Loucy (cell line): ENCODE measurements around the gene ZNF326.
A peak's percentile ranks its signal among the peaks of the same experiment; 100 is the strongest.

Experiments used
- H2AFZ ChIP-seq: fragments of 200-600 bp; sonication (generic); 2 replicates; pipeline ENCODE4 v1.6.0; 2016; ENCODE audit warnings: antibody characterized with exemption, mild to moderate bottlenecking, low read length, moderate library complexity
- H3F3A ChIP-seq: fragments of 200-600 bp; 2 replicates; pipeline ENCODE4 v1.6.0; 2016; ENCODE audit warnings: antibody characterized with exemption, low read depth, mild to moderate bottlenecking
- H3K27me3 ChIP-seq: fragments of 200-600 bp; sonication (generic); 2 replicates; pipeline ENCODE4 v1.6.1; 2014; ENCODE audit warnings: low read length, mild to moderate bottlenecking; ENCODE audit not compliant: insufficient read depth, poor library complexity, severe bottlenecking
- H3K36me3 ChIP-seq: fragments of 200-600 bp; sonication (generic); 2 replicates; pipeline ENCODE4 v1.6.1; 2016; ENCODE audit warnings: low read length; ENCODE audit not compliant: insufficient read depth
- H3K4me1 ChIP-seq: fragments of 200-600 bp; sonication (generic); 2 replicates; pipeline ENCODE4 v1.5.1; 2014; ENCODE audit warnings: low read length, mild to moderate bottlenecking; ENCODE audit not compliant: insufficient read depth, poor library complexity, severe bottlenecking
- H3K4me2 ChIP-seq: fragments of 200-600 bp; sonication (generic); 2 replicates; pipeline ENCODE4 v1.6.0; 2014; ENCODE audit warnings: antibody characterized with exemption, low read length, low read depth, mild to moderate bottlenecking; ENCODE audit not compliant: poor library complexity, severe bottlenecking
- H3K4me3 ChIP-seq: fragments of 200-600 bp; sonication (generic); 2 replicates; pipeline ENCODE4 v1.5.1; 2014; ENCODE audit warnings: low read length, mild to moderate bottlenecking, mixed read lengths; ENCODE audit not compliant: poor library complexity, severe bottlenecking
- H3K79me2 ChIP-seq: fragments of 200-600 bp; sonication (generic); 2 replicates; pipeline ENCODE4 v1.6.1; 2014; ENCODE audit warnings: low read length; ENCODE audit not compliant: insufficient read depth
- H3K9ac ChIP-seq: fragments of 200-600 bp; sonication (generic); 2 replicates; pipeline ENCODE4 v1.6.0; 2014; ENCODE audit warnings: mild to moderate bottlenecking, low read depth, low read length, moderate library complexity; ENCODE audit not compliant: poor library complexity, severe bottlenecking
- H3K9me2 ChIP-seq: fragments of 200-600 bp; sonication (generic); replicated peaks from 2 replicates; pipeline ENCODE4 v1.6.1; 2016; ENCODE audit warnings: low read depth, low read length, mixed read lengths
- H3K9me3 ChIP-seq: fragments of 200-600 bp; sonication (generic); 2 replicates; pipeline ENCODE4 v1.6.1; 2014; ENCODE audit warnings: mild to moderate bottlenecking, antibody characterized with exemption, low read length, low read depth; ENCODE audit not compliant: insufficient read depth
- H4K20me1 ChIP-seq: fragments of 200-600 bp; sonication (generic); 2 replicates; pipeline ENCODE4 v1.6.0; 2014; ENCODE audit warnings: antibody characterized with exemption, low read length, mild to moderate bottlenecking; ENCODE audit not compliant: insufficient read depth, poor library complexity, severe bottlenecking
- CTCF ChIP-seq: fragments of 200-600 bp; sonication (generic); conservative IDR thresholded peaks from 2 replicates; pipeline ENCODE4 v1.5.1; 2014; ENCODE audit warnings: mild to moderate bottlenecking, antibody characterized with exemption, low read length
- EZH2phosphoT487 ChIP-seq: fragments of 200-600 bp; IDR thresholded peaks from 2 replicates; pipeline ENCODE4 v1.6.1; 2018; ENCODE audit warnings: antibody characterized with exemption, mild to moderate bottlenecking, moderate library complexity, borderline replicate concordance

ZNF326 gene

DNA sequence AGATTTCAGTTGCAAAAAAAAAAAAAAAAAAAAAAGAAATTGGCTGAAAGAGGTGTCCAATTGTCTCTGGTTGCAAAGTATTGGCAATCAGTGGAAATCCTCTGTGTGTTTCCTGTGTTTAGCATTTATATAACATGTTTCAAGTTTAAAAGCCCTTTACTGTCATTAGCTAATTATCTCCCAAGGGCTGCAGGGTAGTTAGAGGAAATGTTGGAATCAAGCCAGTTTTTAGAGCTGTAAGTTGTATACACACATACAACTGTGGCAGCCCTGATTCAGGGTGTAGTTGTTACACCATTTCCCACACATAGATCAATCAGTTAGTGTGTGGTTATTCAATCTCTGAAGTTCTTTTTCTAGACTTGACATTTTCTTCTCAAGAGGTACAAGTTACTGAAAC is 8.9 kb upstream of the ZNF326 start:
- Histone ChIP-seq H3K4me1 (peaks cover 6% of the 10 kb centered on the region), H3K9ac (no peak overlapping the region), H3K27me3 (no peaks in the 10 kb centered on the region), H4K20me1 (no peaks in the 10 kb centered on the region), H3K4me2 (no peak overlapping the region), H3K36me3 (no peaks in the 10 kb centered on the region), H3K79me2 (no peaks in the 10 kb centered on the region), H3K9me3 (no peaks in the 10 kb centered on the region), H3K9me2 (no peaks in the 10 kb centered on the region), H3K4me3 (no peak overlapping the region), H3F3A (no peaks in the 10 kb centered on the region), H2AFZ (no peak overlapping the region)
- TF ChIP-seq CTCF (no peak), EZH2phosphoT487 (no peak)

DNA sequence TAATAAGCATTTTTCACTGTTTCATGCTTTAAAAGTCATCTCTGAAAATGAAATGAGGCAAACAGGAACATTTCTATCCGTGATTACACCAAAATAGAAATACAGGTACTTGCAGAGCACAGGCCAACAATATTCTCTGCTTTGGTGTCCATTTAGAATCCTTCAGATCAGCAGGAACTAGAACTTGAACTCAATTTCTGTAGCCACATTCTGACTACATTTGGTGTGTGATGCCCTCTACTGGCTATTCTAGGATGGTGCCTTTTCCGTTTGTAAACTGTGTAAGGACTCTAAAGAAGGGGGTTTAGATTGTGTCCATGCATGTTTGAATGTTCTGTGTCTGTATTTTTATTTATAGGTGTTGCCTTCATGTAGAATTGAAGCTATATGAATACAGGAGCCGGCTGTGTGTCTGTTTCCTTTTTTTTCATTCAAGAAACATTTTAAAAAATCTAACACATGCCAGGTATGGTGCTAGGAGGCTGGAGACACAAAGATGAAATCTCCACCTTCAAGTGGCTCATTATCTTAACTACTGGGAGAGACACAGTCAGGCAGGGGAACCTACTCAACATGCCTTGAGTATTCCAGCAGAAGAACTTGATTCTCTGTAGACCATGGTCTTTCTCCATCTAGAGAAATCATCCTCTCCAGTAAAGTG is 7.6 kb upstream of the ZNF326 start:
- no peak for TF ChIP-seq EZH2phosphoT487
- TF ChIP-seq CTCF, result peak; percentile 93
- no peak overlapping the region for H2AFZ ChIP-seq
- no peaks in the 10 kb centered on the region for H3K9me3 ChIP-seq
- H3K27me3 ChIP-seq, result no peaks in the 10 kb centered on the region
- H3K79me2 ChIP-seq, result no peaks in the 10 kb centered on the region
- H3K4me3 ChIP-seq, result no peak overlapping the region
- no peak overlapping the region for H3K9ac ChIP-seq
- no peak overlapping the region for H3K4me2 ChIP-seq
- H3K36me3 ChIP-seq, result no peaks in the 10 kb centered on the region
- H3K4me1 ChIP-seq, result peaks cover 6% of the 10 kb centered on the region
- H3K9me2 ChIP-seq, result no peaks in the 10 kb centered on the region
- no peaks in the 10 kb centered on the region for H4K20me1 ChIP-seq
- H3F3A ChIP-seq, result no peaks in the 10 kb centered on the region

DNA sequence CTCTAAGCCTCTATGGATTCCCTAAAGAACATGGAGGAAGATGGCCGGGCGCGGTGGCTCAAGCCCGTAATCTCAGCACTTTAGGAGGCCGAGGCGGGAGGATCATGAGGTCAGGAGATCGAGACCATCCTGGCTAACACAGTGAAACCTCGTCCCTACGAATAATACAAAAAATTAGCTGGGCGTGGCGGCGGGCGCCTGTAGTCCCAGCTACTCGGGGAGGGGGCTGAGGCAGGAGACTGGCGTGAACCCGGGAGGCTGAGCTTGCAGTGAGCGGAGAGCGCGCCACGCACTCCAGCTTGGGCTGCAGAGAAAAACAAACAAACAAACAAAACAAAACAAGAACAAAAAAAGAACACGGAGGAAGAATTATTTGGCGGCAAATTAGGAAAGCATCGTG is 5.8 kb upstream of the ZNF326 start:
- Histone ChIP-seq H2AFZ (no peak overlapping the region), H3K4me2 (no peak overlapping the region), H3K4me1 (peaks cover 7% of the 10 kb centered on the region), H3K9ac (no peak overlapping the region), H3K79me2 (no peaks in the 10 kb centered on the region), H3K4me3 (no peak overlapping the region), H3F3A (no peaks in the 10 kb centered on the region), H3K9me2 (no peaks in the 10 kb centered on the region), H3K27me3 (no peaks in the 10 kb centered on the region), H3K9me3 (no peaks in the 10 kb centered on the region), H4K20me1 (no peaks in the 10 kb centered on the region), H3K36me3 (no peaks in the 10 kb centered on the region)
- TF ChIP-seq EZH2phosphoT487 (no peak), CTCF (no peak)
